ACHN (cell line): ENCODE results near the gene KCNMA1.

ENCODE experiments used
- DNase-seq: peaks from one replicate; pipeline ENCODE4 v3.0.0-alpha.2; 2015
- in situ Hi-C: cut with HindIII; loops from 2 replicates; pipeline ENCODE4 v1.10.0; 2017; ENCODE audit warnings: low sequenced_read_pairs, low pct_ligation_motif_present, low pct_unique_long_range_greater_than_20kb

The KCNMA1 gene

DNA sequence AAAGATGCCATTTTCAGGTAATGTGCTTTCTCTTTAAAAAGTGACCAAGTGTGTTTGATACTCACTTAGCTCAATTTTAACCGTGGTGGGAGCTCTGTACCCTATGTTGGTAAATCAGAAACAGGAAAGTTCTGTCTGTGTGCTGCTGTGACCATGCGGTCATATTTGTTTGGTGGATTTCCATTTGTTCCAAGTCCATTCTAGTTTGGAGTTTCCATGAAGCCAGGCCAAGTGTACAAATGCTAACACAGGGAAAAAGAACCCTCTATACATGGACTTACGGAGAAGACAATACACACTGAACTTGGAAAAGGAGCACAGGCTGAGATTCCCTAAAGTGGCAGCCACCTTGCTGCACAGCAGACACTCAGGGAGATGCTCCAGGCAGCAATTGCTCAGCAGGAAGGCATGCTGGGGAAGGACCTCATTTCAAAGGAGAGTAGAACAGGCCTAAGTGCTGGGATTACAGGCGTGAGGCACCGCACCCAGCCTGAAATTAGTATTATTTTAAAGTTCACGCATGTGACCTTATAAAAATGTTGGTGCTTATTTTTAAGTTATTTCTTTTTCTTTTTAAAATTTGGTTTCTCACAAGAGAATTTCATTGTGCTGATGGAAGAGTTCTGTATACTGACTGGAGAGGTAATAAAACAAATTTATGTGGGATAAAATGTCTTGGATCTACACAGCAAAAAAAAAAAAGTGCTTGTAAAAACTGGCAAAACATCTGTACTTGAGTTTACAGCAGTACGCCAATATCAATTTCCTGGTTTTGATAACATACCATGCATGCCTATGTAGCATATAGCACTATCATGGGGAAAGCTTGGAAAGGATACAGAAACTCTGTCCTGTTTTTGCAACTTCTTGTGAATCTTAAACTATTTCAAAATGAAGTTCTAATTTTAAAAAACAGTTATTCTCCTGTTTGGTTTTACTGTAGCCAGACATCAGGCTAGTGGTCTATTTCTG is 436.2 kb downstream of the KCNMA1 start:
- in situ Hi-C loops = no loop called here
- no peak for DNase-seq

DNA sequence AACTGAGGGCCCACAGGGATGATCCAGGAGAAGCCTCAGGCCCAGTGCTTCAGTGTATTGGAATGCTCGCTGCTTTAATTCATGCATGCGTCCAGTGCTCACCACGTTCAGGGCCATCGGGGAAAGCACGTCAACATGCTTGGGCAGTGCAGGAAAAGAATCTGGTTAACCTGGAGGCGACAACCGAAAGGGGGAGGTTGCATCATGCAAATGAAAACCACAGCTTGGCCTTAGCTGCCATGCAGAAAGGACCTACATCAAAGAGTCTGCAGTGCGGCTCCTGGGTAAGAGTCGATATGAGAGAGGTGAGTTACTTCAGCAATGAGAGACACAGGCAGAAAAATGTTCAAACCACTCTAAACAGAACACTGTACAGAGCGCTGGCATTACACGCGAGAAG is 440.1 kb downstream of the KCNMA1 start:
- in situ Hi-C loops = no loop called here
- no peak for DNase-seq

DNA sequence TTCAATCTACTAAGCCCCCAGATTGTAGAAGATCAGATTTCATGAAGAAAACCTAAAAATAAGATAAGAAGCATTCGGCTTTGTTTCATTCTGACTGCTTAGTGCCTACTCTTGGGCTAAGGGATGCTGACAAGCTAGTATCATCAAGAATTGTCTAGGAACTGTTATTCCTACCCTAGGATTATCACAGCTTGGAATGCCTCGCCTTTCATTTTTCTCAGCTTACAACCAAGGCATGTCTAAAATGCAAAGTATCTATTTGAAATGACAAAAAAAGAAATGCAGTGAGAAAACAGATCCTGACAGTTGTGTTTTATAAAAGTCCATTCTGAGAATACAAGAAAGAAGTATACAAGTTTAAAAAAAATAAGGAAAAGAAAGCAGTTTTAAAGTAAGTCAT is 441.0 kb downstream of the KCNMA1 start:
- DNase-seq = no peak
- in situ Hi-C loops = no loop called here

DNA sequence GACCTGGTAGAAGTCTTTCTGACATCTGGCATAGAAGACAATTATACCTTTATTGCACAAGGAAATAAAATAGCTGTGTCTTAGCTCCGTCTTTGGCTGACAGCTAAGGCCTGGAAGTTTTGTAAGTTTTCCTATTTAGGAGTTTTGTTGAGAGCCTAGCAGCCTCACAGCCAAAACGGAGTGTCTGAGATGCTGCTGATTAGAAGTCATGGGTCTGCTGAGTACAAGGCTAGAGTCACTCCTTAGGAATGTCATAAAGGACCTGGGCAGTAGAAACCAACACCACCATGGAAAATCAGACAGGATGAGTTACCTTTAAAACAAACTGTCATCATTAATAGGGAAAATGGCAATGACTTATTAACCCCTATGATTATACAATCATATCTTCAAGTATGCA is 442.5 kb downstream of the KCNMA1 start:
- in situ Hi-C loops = no loop called here
- peak; percentile 86 for DNase-seq

DNA sequence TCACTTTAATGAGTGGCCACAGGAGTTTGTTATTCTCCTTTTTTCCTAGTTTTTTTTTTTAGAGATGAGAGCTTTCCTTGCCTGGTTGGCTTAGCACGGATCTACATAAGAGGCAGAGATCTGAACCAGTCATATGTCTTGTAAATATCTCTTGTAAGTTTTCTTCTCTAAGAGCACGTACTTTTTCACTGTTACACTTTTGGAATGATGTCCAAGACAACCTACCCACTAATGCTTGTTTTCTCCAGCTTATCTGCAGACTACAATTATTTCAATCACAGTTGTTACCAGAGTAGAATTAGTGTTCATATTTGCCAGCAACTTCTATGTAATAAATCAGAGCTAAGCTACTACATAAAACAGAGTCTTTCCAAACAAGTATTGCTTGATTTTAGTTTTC is 444.6 kb downstream of the KCNMA1 start:
- in situ Hi-C loops = no loop called here
- DNase-seq = no peak

DNA sequence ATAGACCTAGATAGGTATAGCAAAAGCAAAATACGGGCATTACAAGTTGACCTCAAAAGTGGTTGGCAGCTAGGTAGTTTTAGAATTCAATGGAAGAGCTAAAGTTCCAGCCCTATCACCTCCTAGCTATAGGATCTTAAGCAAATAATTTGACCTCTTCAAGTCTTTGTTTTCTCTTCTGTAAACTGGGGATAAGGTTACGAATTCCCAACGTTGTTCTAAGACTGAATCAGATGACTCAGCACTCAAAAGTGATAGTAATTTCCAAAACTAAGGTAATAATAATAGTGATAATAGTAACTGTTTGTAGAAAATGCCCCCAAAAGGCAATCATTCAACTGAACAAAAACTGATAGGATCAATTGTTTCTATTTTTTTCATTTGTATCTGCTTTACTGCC is 445.2 kb downstream of the KCNMA1 start:
- DNase-seq = no peak
- in situ Hi-C loops = no loop called here

DNA sequence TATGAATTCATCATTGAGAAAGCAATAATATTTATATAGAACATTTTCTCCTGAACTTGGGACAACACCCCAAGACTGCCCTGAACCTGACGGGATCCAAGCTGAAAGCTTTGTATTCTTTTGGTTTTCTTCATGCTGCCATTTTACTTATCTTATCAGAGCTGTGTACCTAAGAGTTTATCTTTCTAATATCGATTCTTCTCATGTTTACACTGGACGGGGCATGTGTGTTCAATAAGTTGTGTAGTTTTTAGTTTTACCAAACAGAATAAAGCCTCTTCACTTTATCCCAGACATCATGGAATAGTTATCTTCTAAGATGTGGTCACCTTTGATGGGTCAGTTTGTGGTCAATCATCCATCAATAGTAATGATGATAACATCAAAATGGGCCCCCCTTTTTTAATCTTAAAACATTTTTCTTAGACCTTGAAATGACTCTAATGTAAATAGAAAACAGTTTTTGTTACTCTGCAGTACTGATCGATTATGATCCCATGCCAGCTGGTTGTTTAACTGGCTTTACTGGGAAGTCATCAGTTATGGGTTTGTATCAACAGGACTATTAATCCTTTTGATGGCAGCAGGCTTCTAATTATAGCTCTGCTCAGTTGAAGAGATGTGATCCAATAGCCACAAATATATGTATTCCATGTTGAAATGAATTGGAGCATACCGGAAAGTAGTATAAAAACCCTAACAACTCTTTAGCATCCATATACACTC is 446.1 kb downstream of the KCNMA1 start:
- in situ Hi-C loops = no loop called here
- DNase-seq = no peak

DNA sequence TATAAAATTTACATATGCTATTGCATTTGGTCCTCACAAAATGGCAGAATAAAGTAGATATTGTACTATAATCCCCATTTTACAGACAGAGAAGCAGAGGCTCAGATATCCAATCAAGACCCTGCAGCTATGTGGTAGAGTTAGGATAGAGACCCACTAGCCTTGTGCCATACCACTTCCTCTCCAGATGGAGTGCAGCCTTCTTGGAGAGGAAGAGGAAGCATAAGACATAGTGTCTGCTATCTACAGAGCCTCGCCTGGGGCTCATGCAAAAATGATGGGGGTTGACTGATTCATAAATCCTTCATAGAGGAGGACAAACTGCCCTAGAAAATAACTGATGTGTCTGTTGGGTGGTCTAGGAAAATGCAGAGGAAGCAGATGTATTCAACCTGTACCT is 447.3 kb downstream of the KCNMA1 start:
- no peak for DNase-seq

DNA sequence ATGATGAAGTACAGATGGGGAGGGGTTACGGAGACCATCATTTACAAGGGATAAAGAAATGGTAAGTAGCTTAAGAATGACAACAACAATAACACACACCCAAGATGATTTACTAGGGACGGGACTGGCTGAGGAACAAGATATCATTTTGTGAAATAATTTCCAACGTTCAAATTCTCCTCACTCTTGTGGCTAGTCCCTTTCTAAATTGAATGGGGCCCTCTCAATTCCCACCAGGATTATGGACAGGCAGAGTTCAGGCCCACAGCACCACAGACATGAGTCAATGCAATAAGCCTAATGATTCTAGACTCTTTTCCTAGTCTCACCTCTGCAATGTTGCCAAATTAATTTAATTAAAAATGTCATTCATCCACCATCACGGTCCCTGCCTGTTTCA is 448.1 kb downstream of the KCNMA1 start:
- DNase-seq = no peak
- in situ Hi-C loops = no loop called here

More for the DNA sequence above, 447.3 kb downstream of the KCNMA1 start:
- in situ Hi-C loops = no loop called here

DNA sequence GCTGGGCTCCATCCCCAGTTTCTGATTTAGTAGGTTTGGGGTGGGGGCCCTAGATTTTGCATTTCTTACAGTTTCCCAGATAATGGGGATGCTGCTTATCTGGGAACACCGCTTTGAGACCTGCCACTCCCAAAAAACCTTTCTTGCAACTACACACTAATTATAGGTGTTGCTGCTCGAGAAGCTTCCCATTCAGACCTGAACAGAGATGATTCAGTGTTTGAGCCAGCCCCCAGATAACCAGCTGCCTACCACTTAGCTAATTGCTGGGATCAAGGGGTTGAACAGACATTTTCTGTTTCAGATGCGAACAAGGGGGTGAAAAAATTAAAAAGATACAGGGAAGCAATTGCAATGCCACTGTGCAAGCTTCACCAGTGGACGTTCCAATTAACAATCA is 448.5 kb downstream of the KCNMA1 start:
- DNase-seq = no peak
- in situ Hi-C loops = no loop called here

DNA sequence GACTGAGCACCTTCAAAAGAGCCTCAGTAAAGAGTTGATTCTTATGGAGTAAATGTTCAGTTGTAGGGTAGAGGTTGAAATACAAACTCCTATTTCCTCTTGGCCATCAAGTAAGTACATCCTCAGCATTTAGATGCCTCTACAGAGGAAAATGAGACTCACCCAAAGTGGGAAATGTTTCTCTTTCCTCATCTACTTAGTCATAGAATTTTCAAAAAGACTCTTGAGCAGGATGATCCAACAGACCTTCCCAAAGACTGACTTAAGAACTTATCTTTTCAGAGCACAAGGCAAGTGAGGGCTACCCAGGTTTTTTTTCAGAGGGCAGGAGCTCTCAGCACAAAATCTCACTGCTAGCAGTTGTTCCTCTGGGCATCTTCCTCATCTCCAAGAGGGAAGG is 449.1 kb downstream of the KCNMA1 start:
- DNase-seq = no peak
- in situ Hi-C loops = no loop called here

DNA sequence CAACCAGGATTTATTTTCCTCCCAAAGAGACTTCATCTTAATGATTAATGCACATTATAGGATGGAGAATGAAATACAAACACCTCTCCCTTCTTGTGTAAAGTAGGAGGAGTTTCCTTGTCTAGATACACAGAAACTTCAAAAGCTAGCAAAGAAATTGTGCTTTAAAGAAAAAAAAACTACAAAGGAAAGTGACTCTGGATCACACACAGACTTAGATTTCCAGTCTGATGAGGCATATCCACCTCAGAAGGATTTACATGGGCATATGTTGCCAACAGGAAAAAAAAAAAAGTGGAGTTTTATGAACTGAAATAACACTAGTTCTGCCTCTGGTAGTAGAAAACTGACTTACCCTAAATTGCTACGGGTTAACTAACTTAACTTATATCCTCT is 449.6 kb downstream of the KCNMA1 start:
- no peak for DNase-seq
- in situ Hi-C loops = no loop called here

DNA sequence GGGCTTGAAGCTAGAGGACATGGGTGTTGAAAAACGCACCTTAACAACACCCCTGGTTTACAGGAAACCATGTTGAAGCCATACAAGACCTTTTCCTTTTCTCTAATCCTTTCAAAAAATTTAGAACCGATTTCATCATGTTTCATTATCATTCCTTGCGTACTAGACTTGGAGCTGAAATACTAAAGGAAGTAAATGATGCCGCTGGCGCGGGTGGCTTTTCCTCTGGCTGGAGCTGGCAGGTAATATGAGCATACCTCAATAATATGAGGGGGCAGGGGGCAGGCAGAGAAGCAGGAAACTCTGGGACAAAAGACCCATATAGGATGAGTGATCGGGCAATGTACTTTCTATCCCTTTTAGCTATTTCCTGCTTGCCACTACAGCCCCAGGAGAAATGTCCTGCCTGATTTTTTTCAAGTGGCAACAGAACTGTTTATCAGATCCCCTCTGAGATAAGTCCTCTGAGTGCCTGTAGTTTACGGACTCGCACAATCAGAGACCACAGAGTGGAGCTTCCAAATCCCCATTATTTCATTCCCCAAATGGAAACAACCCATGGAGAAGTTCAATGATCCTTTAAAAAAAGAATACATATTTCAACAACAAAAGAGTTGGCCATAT is 450.1 kb downstream of the KCNMA1 start:
- no peak for DNase-seq
- in situ Hi-C loops = no loop called here

DNA sequence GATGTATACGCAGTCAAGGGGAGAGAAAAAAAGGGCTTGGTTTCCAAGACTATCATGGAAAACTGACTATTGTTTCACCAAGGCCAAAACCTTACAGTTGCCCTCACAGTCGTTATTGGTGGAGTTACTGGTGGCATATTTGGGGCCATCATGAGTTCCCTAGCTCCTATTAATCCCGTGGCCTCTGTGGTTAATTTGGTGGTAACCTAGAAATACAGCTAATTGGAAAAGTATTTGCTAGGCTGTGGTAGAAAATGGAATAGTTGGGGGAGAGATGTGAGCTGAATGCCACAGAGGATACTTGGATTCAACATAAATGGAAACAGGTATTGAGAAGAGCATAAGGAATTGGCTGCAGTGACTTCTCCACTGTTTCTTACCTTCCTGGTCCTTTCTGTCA is 450.7 kb downstream of the KCNMA1 start:
- in situ Hi-C loops = no loop called here
- no peak for DNase-seq

DNA sequence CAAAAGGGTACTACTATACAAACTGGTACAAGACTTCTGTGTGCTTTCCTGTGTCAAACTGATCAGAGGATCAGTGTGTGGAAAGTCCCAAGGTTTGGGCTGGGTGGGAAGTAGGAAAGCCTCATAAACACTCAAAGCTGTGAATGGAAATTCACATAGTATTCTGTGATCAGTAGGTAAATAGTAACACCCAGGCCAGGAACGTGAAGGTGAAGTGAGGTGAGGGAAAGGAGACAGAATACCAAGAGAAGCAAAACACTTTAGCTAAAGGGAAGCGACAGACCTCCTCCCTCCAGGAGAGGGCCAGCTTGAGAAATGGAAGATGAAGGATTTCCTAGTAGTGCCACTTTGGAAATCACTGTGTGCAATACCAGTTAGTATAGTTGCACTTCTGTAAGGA is 451.9 kb downstream of the KCNMA1 start:
- in situ Hi-C loops = no loop called here
- no peak for DNase-seq

DNA sequence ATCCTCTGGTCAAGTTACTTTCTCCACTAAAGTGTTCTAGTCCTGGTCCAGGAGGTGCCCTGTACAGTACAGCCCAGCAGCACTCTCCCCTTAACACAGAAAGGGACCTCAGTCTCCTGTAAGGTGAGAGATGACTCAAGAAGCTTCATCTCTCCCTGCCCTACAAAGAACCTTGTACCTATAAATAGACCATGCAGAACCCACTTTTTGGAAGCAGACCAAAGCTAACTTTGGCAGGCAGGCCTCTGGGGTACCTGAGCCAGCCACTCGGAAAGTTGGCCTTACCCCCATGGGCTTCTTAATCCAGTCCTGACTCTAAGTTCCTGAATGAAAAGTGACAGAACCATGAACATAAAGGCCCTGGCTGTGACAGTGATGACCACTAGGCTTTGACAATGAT is 454.8 kb downstream of the KCNMA1 start:
- DNase-seq = no peak
- in situ Hi-C loops = no loop called here

DNA sequence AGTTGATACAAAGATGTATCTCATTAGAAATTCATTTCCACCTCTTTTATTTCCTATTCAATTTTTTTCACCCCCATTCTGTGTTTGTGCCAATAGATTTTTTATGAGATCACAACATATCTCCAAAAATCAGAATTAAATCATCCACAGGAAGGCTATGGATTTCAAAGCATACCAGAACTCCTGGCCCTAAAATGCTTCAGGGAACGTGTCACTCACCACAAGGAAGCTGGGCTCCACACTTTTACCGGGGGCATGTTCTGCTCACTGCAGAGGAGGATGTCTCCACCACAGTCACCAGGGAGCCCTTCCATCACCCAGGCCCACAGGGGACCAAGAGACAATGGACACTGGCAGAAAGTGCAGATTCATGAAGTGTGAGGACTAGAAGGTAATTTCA is 456.8 kb downstream of the KCNMA1 start:
- in situ Hi-C loops = no loop called here
- no peak for DNase-seq

DNA sequence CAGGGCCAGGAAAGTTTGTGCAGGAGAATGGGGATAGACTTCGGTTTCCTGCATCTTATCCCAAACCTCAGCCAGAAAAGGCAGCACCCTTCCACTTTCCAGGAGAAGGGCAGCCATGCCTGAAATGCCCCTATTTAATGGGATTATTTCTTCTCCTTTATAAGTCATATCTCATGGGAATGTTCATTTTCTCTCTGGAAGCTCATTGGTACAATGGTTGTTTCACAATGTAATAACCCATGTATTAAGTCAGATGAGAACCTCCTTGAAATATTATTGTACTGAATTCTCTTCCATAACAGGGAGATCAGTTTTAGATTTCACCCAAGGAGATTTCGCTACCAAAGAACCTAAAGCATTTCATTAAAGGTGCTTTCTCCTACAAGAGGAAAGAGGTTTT is 457.5 kb downstream of the KCNMA1 start:
- no peak for DNase-seq
- in situ Hi-C loops = no loop called here

DNA sequence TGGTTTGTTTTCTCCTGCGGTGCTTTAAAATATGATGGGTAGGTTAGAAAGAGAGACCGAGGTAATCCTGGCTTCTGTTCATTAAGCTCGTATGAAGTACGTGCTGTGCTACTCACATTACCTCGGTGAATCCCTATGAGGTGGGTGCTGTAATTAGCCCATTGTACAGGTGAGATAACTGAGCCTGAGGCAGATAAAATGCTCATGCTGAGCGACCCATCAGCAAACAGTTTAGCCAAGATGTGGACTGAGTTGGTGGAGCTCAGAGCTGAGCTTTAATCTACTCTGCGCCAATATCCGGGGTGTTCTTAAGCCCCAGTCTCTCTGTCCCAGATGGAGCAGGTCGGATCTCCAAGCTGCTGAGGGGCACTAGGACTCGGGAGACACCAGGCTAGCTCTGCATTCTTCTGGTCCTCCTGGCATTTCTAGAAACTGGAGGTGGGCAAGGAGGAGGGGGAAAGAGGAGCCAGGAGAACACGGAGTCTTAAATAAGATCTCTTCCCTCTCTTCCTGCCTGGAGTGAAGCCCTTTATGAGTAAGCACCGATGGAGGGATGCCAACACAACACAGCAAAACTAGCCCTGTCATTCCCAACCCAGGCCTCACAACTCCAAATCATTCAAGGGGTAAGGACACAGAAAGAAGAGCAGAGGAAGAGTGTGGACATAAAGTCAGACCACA is 458.5 kb downstream of the KCNMA1 start:
- DNase-seq = peak; percentile 76
- in situ Hi-C loops = loop anchor here (10.0 kb wide), 1 partner anchor 466 kb away; no protein-coding TSS in a partner anchor
